SKM-1 treated with dmso at 0.1 percent for 144 hours (cell line): ENCODE results near the gene PRTN3.
A peak's percentile ranks its signal among the peaks of the same experiment; 100 is the strongest.
"Not testable (repeated sequence)": the region's sequence is repeated elsewhere in the genome, so short reads cannot be mapped to it uniquely, and the experiment has no call there.

ENCODE experiments used
- DNase-seq: peaks from one replicate; lab custom pipeline; 2025; ENCODE audit not compliant: unreplicated experiment; lab: John Stamatoyannopoulos, UW

The PRTN3 gene

DNA sequence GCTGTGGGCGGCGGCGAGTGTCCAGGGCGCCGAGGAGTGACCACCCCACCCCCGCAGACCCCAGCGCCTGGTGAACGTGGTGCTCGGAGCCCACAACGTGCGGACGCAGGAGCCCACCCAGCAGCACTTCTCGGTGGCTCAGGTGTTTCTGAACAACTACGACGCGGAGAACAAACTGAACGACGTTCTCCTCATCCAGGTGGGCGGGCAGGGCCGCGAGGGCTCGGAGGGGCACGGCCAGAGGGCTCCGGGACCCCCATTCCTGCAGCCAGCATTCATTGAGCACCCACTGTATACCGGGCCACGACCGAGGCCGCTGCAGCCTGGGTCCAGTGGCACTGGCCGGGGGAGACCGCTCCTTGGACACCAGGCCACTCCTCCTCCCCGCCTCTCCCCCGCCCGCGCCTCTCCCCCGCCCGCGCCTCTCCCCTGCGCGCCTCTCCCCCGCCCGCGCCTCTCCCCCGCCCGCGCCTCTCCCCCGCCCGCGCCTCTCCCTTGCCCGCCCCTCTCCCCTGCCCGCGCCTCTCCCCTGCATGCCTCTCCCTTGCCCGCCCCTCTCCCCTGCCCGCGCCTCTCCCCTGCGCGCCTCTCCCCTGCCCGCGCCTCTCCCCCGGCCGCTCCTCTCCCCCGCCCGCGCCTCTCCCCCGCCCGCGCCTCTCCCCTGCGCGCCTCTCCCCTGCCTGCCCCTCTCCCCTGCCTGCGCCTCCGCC is 3.2 kb downstream of the PRTN3 start:
- peak; percentile 63 for DNase-seq

GRCh38 chr19:844546-844971 is 3.8 kb downstream of the PRTN3 start:
- peak; percentile 63 for DNase-seq

GRCh38 chr19:845707-846521 is 5.1 kb downstream of the PRTN3 start:
- no peak for DNase-seq

DNA sequence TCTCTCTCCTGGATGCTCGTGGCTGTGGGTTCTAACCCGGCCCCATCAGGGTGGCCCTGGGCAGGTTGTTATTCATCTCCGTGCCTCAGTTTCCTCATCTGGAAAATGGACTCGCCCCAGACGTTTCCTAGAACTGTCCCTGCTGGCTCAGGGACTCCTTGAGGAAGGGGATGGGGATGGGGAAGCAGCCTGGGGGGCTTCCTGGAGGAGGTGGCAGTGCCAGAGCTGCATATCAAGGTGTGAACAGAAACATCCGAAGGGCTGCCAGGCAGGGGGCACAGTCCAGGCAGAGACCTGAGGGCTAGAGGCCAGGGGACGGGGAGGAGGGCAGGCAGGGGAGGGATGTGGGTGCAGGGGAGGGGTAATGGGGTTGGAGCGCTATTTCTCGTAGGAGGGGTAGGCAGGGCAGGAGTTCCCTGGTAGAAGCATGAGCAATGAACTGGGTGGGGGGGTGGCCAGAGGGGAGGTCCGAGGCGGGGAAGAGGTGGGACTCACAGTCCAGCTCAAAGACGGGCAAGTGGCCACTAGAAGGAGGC is 7.7 kb downstream of the PRTN3 start:
- peak; percentile 69 for DNase-seq

DNA sequence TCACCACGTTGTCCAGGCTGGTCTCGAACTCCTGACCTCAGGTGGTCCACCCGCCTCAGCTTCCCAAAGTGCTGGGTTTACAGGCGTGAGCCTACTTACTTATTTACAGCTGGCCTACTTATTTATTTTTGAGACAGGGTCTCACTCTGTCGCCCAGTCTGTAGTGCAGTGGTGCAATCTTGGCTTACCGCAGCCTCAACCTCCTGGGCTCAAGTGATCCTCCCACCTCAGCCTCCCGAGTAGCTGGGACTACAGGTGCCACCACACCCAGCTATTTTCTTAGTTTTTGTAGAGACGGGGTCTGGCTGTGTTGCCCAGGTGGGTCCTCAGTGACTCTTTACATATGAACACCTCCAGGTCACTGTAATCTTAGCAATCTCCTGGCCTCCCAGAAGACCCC is 8.4 kb downstream of the PRTN3 start:
- DNase-seq: not testable (repeated sequence)

GRCh38 chr19:850221-850978 is 9.6 kb downstream of the PRTN3 start:
- peak; percentile 65 for DNase-seq

GRCh38 chr19:850979-851335 is 10.2 kb downstream of the PRTN3 start:
- no peak for DNase-seq

GRCh38 chr19:852136-853013 is 11.6 kb downstream of the PRTN3 start, which contains the start of gene ELANE:
TSS of gene ELANE (plus strand) at chr19:852303. CDS start at chr19:852329, 26 bp downstream.
- peak; percentile 32 for DNase-seq

DNA sequence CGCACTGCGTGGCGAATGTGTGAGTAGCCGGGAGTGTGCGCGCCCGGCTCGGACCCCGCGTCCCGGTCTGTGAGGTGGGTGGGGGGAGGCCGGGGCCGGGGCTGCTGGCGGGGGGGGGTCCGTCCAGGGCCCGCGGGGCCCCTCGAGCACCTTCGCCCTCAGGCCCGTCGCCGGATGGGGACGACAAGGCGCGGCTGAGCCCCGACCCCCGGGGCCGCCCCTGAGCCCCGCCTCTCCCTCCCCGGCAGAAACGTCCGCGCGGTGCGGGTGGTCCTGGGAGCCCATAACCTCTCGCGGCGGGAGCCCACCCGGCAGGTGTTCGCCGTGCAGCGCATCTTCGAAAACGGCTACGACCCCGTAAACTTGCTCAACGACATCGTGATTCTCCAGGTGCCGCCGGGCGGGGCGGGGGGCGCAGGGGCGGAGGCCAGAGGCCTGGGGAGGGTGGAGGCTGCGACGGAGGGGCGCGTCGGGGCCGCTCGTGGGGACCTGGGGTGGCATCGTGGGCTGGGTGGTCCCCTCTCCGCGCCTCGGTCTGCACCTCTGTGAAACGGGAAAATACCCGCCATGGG is 12.3 kb downstream of the PRTN3 start:
- DNase-seq: no peak

DNA sequence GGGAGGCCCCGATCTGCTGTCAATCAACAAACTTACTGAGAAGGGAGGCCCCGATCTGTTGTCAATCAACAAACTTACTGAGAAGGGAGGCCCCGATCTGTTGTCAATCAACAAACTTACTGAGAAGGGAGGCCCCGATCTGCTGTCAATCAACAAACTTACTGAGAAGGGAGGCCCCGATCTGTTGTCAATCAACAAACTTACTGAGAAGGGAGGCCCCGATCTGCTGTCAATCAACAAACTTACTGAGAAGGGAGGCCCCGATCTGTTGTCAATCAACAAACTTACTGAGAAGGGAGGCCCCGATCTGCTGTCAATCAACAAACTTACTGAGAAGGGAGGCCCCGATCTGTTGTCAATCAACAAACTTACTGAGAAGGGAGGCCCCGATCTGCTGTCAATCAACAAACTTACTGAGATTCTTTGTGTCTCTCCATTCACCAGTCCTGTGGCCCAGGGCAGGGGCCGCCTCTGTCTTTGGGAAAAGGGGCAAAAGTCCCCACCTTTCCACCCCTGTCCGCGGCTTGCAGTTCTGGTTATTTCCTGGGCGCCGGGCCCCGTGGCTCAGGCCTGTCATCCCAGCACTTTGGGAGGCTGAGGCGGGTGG is 12.9 kb downstream of the PRTN3 start:
- not testable (repeated sequence) for DNase-seq

DNA sequence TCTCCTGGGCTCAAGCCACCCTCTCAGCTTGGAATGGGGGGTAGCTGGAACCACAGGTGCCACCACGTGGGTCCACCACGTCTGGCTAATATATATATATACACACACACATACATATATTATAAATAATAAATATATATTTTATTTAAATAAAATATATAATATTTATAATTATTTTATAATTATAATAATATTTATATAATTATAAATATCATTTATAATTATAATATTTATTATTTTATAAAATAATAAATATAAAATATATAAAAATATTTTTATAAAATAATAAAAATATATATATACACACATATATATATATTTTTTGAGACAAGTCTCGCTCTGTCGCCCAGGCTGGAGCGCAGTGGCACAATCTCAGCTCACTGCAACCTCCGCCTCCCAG is 13.8 kb downstream of the PRTN3 start:
- no peak for DNase-seq

DNA sequence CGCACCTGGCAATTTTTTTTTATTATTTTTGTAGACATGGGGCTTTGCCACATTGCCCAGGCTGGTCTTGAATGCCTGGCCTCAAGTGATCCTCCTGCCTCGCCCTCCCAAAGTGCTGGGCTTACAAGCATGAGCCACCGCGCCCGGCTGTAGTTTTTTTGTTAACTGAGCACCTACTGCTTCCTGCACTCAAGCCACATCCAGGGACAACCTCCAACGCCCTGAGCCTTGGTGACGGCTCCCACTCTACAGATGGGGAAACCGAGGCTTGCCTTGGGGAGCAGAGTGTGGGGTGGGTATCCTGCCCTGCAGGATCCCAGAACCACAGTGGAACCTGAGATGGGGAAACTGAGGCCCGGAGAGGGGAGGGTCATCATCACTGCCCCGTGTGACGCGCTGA is 14.3 kb downstream of the PRTN3 start:
- no peak for DNase-seq

DNA sequence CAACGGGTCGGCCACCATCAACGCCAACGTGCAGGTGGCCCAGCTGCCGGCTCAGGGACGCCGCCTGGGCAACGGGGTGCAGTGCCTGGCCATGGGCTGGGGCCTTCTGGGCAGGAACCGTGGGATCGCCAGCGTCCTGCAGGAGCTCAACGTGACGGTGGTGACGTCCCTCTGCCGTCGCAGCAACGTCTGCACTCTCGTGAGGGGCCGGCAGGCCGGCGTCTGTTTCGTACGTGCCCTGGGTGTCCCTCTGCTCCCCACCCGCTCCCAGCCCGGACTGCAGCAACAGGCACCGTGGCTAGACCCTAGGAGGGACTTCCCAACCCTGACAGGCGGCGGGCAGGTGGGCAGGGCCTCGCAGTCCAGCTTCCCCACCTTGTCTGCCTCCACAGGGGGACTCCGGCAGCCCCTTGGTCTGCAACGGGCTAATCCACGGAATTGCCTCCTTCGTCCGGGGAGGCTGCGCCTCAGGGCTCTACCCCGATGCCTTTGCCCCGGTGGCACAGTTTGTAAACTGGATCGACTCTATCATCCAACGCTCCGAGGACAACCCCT is 14.8 kb downstream of the PRTN3 start:
- DNase-seq: no peak

DNA sequence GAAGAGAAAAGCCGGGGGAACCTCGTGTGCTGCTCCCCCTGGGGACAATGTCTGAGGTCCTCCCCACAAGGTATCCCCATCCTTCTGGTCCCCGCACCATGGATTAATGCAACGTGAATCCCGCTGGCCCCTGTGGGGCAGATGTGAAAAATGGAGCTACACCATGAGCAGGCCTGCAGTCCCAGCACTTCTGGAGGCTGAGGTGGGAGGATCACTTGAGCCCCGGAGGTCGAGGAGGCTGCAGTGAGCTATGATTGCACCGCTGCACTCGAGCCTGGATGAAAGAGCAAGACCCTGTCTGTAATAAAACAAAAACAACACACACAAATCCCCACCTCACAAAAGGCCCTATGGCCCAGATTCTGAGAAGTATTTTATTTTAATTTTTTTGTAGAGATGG is 17.5 kb downstream of the PRTN3 start:
- DNase-seq: no peak

GRCh38 chr19:858868-859843 is 18.4 kb downstream of the PRTN3 start, which contains the start of gene CFD:
TSS of gene CFD (plus strand) at chr19:859664. CDS start at chr19:859690, 26 bp downstream.
- DNase-seq: peak; percentile 52

- no peak for DNase-seq
These were observed 20.4 kb downstream of the PRTN3 start for GRCh38 chr19:861141-861755.

DNA sequence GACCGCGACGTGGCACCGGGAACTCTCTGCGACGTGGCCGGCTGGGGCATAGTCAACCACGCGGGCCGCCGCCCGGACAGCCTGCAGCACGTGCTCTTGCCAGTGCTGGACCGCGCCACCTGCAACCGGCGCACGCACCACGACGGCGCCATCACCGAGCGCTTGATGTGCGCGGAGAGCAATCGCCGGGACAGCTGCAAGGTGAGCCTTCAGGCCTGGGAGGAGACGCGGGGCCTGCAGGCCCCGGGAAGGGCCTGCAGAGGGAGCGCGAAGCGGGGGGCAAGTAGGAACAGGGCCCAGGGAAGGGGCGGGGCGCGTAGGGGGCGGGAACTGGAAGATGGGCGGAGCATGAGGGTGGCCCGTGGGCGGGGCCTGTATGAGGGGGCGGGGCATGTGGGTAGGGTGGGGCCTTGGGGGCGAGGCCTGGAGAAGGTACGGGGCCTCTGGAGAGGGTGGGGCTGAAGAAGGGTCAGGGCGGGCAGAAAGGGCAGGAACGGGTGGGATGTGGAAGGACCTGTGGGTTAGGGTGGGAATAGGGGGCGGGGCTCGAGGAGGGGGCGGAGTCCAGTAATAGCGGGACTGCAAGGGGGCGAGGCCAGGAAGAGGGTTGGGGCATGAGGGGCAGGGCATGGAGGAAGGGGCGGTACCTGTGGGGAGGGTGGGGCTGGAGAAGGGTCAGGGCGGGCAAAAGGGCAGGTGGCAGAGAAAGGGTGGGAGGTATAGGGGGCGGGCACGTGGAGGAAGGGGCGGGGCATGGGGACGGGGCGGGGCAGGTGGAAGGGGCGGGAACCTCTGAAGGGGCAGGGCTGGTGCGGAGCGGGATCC is 21.2 kb downstream of the PRTN3 start:
- peak; percentile 73 for DNase-seq
